Parathyroid adenoma (tissue), 2 donors: ENCODE data around the gene SOCS7.

ENCODE experiments used
- H2AFZ ChIP-seq: fragments of 300-600 bp; sonication (generic); one replicate; pipeline ENCODE4 v1.7.0; 2017; ENCODE audit warnings: antibody characterized with exemption, mild to moderate bottlenecking
- H3K27ac ChIP-seq: fragments of 300-600 bp; sonication (generic); one replicate; pipeline ENCODE4 v1.7.0; 2017
- H3K27me3 ChIP-seq: fragments of 300-600 bp; sonication (generic); one replicate; pipeline ENCODE4 v1.7.0; 2017; ENCODE audit warnings: low read length; ENCODE audit not compliant: control insufficient read depth, insufficient read depth
- H3K36me3 ChIP-seq: fragments of 300-600 bp; sonication (generic); one replicate; pipeline ENCODE4 v1.7.0; 2017; ENCODE audit warnings: low read length; ENCODE audit not compliant: control insufficient read depth, insufficient read depth
- H3K4me1 ChIP-seq: fragments of 300-600 bp; sonication (generic); one replicate; pipeline ENCODE4 v1.7.0; 2017; ENCODE audit warnings: control low read depth
- H3K4me2 ChIP-seq: fragments of 300-600 bp; sonication (generic); one replicate; pipeline ENCODE4 v1.7.0; 2017; ENCODE audit warnings: low read length
- H3K4me3 ChIP-seq: fragments of 300-600 bp; sonication (generic); one replicate; pipeline ENCODE4 v1.7.0; 2017; ENCODE audit warnings: low read depth, low read length
- H3K79me2 ChIP-seq: fragments of 300-600 bp; sonication (generic); one replicate; pipeline ENCODE4 v1.7.0; 2017; ENCODE audit warnings: control low read depth
- H3K9ac ChIP-seq: fragments of 300-600 bp; sonication (generic); one replicate; pipeline ENCODE4 v1.7.0; 2017; ENCODE audit warnings: mild to moderate bottlenecking
- H3K9me3 ChIP-seq: fragments of 300-600 bp; sonication (generic); one replicate; pipeline ENCODE4 v1.7.0; 2017; ENCODE audit warnings: low read length; ENCODE audit not compliant: control insufficient read depth
- CTCF ChIP-seq: fragments of 300-600 bp; sonication (generic); IDR thresholded peaks from one replicate; pipeline ENCODE4 v1.7.0; 2017; ENCODE audit warnings: antibody characterized with exemption, mild to moderate bottlenecking
- donor health status: primary hyperparathyroidism.

The SOCS7 gene

GRCh38 chr17:38424297-38424972 lies 72.8 kb downstream of the SOCS7 start:
- Histone ChIP-seq H3K4me1 (peaks cover 14% of the 10 kb centered on the region), H3K27ac (no peak overlapping the region), H3K9ac (no peak overlapping the region)

GRCh38 chr17:38425031-38425430 lies 73.4 kb downstream of the SOCS7 start:
- H3K4me2 ChIP-seq: no peak overlapping the region
- TF ChIP-seq CTCF: no peak
- H3K27ac ChIP-seq: peak overlapping the region; percentile 16
- no peak overlapping the region for H3K9ac ChIP-seq
- H3K27me3 ChIP-seq: no peaks in the 10 kb centered on the region
- H2AFZ ChIP-seq: no peak overlapping the region
- H3K79me2 ChIP-seq: peaks cover 23% of the 10 kb centered on the region
- H3K4me1 ChIP-seq: peaks cover 14% of the 10 kb centered on the region
- no peak overlapping the region for H3K4me3 ChIP-seq
- H3K36me3 ChIP-seq: no peaks in the 10 kb centered on the region
- no peaks in the 10 kb centered on the region for H3K9me3 ChIP-seq

More at GRCh38 chr17:38424297-38424972, 72.8 kb downstream of the SOCS7 start:
- H3K9me3 ChIP-seq: no peaks in the 10 kb centered on the region
- H3K4me3 ChIP-seq: no peak overlapping the region
- H3K36me3 ChIP-seq: no peaks in the 10 kb centered on the region
- no peak overlapping the region for H3K4me2 ChIP-seq
- H3K27me3 ChIP-seq: no peaks in the 10 kb centered on the region
- no peak for TF ChIP-seq CTCF
- peaks cover 25% of the 10 kb centered on the region for H3K79me2 ChIP-seq
- H2AFZ ChIP-seq: no peak overlapping the region

- H2AFZ ChIP-seq: no peak overlapping the region
- no peak overlapping the region for H3K9ac ChIP-seq
- no peaks in the 10 kb centered on the region for H3K27me3 ChIP-seq
- TF ChIP-seq CTCF: no peak
- no peaks in the 10 kb centered on the region for H3K9me3 ChIP-seq
- peaks cover 23% of the 10 kb centered on the region for H3K79me2 ChIP-seq
- no peak overlapping the region for H3K4me3 ChIP-seq
- H3K27ac ChIP-seq: peak overlapping the region; percentile 16
- no peaks in the 10 kb centered on the region for H3K36me3 ChIP-seq
- peaks cover 14% of the 10 kb centered on the region for H3K4me1 ChIP-seq
- no peak overlapping the region for H3K4me2 ChIP-seq
Observed at GRCh38 chr17:38425744-38426143, 74.1 kb downstream of the SOCS7 start.

GRCh38 chr17:38426441-38426840 lies 74.8 kb downstream of the SOCS7 start:
- H3K4me2 ChIP-seq: no peak overlapping the region
- no peak overlapping the region for H3K4me3 ChIP-seq
- H3K4me1 ChIP-seq: peaks cover 14% of the 10 kb centered on the region
- H3K9me3 ChIP-seq: no peaks in the 10 kb centered on the region
- peaks cover 23% of the 10 kb centered on the region for H3K79me2 ChIP-seq
- TF ChIP-seq CTCF: no peak
- no peak overlapping the region for H2AFZ ChIP-seq
- no peaks in the 10 kb centered on the region for H3K36me3 ChIP-seq
- H3K27me3 ChIP-seq: no peaks in the 10 kb centered on the region
- H3K9ac ChIP-seq: no peak overlapping the region
- no peak overlapping the region for H3K27ac ChIP-seq
